T47D (cell line): ENCODE measurements around the gene LRP1.

Source experiments
- DNase-seq, 2 experiments: peaks; one replicate each; pipeline versions ENCODE4 v3.0.0 to v3.0.0-alpha.2; 2011 to 2012; ENCODE audit warnings: low read depth in 1 of 2, low spot score in 1 of 2
- JUND ChIP-seq: IDR thresholded peaks from 2 replicates; pipeline ENCODE4 v1.6.1; 2012; ENCODE audit warnings: low read depth
- in situ Hi-C: cut with HindIII; loops from 2 replicates; pipeline ENCODE4 v1.10.0; 2016; ENCODE audit warnings: low sequenced_read_pairs, low pct_unique_long_range_greater_than_20kb

Gene LRP1

GRCh38 chr12:57173089-57173488 lies 44.8 kb downstream of the LRP1 start:
- DNase-seq, result peak in 1 of 2 experiments; percentile 36
- in situ Hi-C loops, result no loop called here
- no peak for TF ChIP-seq JUND

DNA sequence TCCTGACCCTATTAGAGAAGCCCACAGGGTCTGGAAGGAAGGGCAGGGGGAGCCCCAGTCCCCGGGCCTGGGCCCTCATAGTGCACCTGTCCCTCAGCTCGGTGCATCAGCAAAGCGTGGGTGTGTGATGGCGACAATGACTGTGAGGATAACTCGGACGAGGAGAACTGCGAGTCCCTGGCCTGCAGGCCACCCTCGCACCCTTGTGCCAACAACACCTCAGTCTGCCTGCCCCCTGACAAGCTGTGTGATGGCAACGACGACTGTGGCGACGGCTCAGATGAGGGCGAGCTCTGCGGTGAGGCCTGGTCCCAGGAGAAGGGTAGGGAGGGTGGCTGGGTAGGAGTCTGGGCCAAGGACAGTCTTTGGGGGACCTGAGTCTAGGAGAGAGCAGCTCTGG lies 45.4 kb downstream of the LRP1 start:
- no peak for DNase-seq
- TF ChIP-seq JUND, result no peak
- in situ Hi-C loops, result no loop called here

DNA sequence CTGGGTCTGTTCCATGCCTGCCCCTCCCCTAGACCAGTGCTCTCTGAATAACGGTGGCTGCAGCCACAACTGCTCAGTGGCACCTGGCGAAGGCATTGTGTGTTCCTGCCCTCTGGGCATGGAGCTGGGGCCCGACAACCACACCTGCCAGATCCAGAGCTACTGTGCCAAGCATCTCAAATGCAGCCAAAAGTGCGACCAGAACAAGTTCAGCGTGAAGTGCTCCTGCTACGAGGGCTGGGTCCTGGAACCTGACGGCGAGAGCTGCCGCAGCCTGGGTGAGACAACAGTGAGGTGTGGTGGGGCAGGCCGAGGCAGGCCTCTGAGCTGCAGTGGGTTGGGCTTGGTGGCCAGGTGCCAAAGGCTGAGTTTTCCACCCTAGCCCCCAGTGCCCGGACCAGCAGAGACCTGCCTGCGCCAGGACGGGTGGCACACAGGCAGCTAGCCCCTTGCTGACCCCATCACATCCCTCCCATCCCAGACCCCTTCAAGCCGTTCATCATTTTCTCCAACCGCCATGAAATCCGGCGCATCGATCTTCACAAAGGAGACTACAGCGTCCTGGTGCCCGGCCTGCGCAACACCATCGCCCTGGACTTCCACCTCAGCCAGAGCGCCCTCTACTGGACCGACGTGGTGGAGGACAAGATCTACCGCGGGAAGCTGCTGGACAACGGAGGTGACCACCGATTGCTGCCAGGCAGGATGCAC lies 47.3 kb downstream of the LRP1 start:
- peak; percentile 84 to 91 for DNase-seq
- no peak for TF ChIP-seq JUND
- in situ Hi-C loops, result no loop called here

GRCh38 chr12:57176139-57176477 lies 47.8 kb downstream of the LRP1 start:
- TF ChIP-seq JUND, result no peak
- no peak for DNase-seq
- in situ Hi-C loops, result no loop called here

GRCh38 chr12:57176846-57177245 lies 48.6 kb downstream of the LRP1 start:
- in situ Hi-C loops, result no loop called here
- no peak for TF ChIP-seq JUND
- no peak for DNase-seq

DNA sequence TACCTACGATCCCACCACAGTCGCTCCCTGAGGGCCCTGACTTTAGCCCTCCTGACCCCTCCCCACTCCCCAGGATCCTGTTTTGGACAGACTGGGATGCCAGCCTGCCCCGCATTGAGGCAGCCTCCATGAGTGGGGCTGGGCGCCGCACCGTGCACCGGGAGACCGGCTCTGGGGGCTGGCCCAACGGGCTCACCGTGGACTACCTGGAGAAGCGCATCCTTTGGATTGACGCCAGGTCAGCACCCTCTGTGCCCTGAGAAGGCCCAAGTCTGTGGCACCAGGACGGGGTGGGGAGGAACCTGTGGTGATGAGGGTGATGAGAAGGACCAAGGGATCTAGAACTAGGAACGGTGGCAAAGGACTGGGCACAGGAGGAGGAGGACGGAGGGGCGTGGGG lies 49.1 kb downstream of the LRP1 start:
- DNase-seq, result no peak
- no peak for TF ChIP-seq JUND
- in situ Hi-C loops, result no loop called here

DNA sequence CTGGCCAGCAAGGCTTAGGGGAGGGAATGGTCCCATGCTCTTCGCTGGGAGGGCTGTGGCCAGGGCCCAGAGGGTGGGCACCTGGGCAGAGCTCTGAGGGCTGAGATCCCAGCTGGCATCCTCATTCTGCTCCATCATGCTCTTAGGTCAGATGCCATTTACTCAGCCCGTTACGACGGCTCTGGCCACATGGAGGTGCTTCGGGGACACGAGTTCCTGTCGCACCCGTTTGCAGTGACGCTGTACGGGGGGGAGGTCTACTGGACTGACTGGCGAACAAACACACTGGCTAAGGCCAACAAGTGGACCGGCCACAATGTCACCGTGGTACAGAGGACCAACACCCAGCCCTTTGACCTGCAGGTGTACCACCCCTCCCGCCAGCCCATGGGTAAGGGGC lies 49.9 kb downstream of the LRP1 start:
- in situ Hi-C loops, result no loop called here
- peak in 1 of 2 experiments; percentile 29 for DNase-seq
- no peak for TF ChIP-seq JUND

DNA sequence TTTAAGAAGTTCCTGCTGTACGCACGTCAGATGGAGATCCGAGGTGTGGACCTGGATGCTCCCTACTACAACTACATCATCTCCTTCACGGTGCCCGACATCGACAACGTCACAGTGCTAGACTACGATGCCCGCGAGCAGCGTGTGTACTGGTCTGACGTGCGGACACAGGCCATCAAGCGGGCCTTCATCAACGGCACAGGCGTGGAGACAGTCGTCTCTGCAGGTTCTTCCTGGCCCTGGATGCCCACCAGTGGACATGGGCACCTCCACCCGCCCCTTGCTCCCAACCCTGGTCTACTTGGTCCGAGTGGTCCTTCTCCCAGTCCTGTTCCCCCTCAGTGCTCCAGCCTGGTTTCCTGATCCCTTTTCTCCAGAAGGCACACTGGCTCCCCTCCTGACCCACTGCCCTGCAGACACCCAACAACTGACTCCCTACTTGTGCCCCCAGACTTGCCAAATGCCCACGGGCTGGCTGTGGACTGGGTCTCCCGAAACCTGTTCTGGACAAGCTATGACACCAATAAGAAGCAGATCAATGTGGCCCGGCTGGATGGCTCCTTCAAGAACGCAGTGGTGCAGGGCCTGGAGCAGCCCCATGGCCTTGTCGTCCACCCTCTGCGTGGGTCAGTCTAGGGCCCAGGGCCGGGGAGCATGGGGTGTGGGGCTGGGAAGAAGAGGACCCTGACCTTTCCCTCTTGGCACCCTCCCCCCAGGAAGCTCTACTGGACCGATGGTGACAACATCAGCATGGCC lies 51.2 kb downstream of the LRP1 start:
- no peak for DNase-seq
- in situ Hi-C loops, result no loop called here
- TF ChIP-seq JUND, result no peak

DNA sequence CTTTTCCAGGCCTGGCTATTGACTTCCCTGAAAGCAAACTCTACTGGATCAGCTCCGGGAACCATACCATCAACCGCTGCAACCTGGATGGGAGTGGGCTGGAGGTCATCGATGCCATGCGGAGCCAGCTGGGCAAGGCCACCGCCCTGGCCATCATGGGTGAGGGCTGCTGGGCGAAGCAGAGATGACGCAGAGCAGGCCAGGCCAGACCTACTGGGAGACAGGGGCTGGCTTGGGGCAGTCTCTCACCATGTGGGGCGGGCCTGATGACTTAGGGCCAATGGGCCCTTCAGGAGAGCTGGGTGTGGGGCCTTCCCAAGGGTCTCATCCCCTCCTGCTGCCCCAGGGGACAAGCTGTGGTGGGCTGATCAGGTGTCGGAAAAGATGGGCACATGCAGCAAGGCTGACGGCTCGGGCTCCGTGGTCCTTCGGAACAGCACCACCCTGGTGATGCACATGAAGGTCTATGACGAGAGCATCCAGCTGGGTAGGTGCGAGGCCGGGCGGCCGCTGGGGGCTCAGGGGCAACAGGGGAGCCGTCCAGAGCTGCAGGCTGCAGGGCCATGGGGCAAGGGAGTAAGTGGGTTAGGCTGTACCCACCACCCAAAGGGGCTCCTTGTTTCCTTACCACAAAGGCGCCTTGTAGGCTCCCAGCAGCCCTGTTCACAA lies 52.2 kb downstream of the LRP1 start:
- no peak for DNase-seq
- no peak for TF ChIP-seq JUND
- in situ Hi-C loops, result no loop called here

DNA sequence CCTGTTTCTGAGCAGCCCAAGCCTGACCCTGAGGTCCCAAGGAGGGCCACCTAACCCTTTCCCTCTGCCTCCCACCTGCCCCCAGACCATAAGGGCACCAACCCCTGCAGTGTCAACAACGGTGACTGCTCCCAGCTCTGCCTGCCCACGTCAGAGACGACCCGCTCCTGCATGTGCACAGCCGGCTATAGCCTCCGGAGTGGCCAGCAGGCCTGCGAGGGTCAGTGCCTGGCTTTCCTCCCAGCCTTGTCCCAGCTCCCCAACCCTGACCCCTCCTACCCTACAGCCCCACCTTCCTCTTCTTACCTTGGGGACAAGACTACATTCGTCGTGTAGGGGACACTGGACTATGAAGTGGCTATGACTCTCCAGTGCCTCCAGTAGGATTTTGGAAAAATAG lies 52.8 kb downstream of the LRP1 start:
- no peak for DNase-seq
- no peak for TF ChIP-seq JUND
- in situ Hi-C loops, result no loop called here

DNA sequence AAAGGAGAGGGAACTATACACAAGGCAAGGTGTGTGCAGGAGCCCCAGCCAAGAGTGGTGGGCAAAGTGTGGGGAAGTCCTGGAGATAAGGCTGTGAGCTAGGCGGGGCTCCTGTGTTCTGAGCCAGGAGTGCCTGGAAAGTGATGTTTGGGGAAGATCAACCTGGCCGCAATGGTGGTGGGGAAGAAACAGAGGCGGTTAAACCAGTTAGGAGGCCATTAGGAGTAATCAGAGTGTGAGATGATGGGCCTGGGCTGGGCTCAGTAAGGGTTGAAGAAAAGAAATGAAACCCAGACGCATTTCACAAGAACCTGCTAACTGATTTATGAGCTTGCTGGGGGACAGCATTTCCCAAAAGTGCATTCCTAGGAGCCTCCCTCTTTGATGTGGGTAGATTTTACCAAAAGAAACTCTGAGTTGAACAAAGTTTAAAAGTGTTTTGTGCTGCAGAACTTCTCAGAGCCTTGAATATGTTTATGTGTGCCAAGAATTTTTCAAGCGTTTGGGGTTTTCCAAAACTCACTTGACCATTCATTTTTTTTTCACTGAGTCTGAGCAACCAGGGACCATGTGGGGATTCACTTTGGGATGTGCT lies 53.4 kb downstream of the LRP1 start:
- TF ChIP-seq JUND, result no peak
- in situ Hi-C loops, result no loop called here
- no peak for DNase-seq

DNA sequence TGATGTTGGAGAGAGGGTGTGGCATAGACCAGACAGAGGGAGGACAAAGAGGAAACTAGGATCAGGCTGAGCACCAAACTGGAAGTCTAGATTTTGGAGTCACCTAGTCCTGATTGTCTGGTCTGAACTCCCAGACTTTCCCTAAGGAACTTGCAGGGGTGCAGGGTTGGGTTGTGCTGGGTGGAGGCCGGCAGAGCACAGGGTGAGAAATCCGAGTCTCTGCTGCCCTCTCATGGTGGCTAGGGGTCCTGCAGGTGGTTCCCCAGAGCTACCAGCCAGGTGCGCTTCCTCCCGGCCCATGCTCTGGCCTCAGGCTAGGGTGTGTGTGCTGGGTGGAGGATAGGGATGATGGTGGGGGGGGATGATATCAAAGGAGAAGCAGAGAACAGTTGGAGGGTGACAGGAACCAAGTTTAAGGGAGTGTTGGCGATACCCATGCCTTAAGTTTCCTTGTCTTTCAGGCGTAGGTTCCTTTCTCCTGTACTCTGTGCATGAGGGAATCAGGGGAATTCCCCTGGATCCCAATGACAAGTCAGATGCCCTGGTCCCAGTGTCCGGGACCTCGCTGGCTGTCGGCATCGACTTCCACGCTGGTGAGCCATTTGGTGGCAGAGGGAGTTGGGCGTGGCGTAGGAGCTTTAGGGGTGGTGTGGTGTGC lies 54.8 kb downstream of the LRP1 start:
- in situ Hi-C loops, result no loop called here
- no peak for TF ChIP-seq JUND

More for the DNA sequence above, 54.8 kb downstream of the LRP1 start:
- peak; percentile 82 to 99 for DNase-seq
